ENCODE data around the gene DRD5.

The DRD5 gene

GRCh38 chr4:9820343-9820742 lies 38.9 kb downstream of the DRD5 start:
- FAIRE-seq, result peak; percentile 28

GRCh38 chr4:9825049-9825448 lies 43.6 kb downstream of the DRD5 start:
- no peak for FAIRE-seq

GRCh38 chr4:9826551-9826950 lies 45.1 kb downstream of the DRD5 start:
- FAIRE-seq, result no peak

DNA sequence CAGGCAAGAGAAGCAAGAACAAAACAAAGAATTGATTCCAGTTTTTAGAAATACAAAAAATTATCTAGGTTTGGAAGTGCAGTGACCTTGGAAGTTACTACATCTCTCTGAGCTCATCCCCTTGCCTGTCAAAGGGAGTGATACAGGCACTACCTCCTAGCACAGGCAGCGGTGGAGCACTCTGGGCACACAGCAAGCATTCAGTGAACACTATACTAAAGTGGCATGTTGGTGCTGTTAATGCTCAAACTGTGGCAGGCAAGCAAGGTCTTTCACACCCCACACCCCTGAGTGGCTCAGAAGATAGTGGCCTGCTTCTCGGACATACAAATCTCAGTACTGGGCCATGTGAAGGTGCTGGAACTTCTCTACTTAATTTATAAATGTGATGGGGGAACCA lies 51.2 kb downstream of the DRD5 start:
- no peak for FAIRE-seq

GRCh38 chr4:9833421-9833820 lies 52.0 kb downstream of the DRD5 start:
- no peak for FAIRE-seq
